ENCODE measurements around the gene FUT4. TPM values are rescaled to one million over a fixed set of nuclear protein-coding genes. Genes with fewer than 3 reads are reported as not detected.
"Not testable (repeated sequence)": the region's sequence is repeated elsewhere in the genome, so short reads cannot be mapped to it uniquely, and the experiment has no call there.

The FUT4 gene
- polyA plus RNA-seq, 1 donor = 5.8 TPM

DNA sequence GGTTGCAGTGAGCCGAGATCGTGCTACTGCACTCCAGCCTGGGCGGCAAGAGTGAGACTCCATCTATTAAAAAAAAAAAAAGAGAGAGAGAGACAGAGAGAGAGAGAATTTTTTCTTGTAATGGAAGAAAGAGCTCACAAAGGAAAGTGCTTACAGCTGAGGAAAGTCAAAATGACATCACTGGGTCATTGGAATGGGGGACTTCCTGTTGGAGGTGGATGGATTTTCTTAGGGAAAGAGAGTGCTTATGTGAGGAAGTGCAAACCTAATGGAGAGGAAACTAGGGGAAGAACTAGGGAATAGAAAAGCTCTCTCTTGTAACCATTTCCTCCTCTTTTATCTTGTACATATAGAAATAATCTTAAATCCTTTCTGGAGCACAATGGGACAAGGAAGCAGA lies 17.1 kb downstream of the FUT4 start:
- no peak for DNase-seq

DNA sequence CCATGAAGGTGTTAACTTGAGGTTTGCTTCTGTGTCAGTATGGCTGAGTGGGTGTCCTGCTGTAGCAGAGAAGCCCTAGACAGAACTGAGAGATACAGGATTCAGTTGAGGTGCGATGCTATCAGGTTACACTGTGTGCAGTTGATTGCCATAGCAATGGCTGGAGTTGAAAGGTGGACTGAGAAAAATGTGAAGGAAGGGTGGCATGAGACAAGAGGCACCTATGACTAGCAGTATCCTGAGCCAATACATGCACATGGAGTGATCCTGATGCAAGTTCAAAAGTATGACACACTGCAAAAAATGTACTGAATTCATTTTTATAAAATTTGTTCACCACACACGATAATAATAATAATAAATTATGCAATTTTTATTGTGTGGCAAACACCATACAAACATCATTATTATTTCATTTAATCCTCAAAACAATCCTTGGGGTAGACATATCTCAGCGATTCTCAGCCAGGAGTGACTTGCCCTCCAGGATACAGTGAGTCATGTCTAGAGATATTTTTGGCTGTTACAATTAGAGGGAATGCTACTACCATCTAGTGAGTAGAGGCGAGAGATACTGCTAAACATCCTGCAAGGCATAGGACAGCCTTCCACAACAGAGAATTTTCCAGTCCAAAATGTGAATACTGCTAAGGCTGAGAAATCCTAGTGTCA lies 19.6 kb downstream of the FUT4 start:
- DNase-seq = no peak

DNA sequence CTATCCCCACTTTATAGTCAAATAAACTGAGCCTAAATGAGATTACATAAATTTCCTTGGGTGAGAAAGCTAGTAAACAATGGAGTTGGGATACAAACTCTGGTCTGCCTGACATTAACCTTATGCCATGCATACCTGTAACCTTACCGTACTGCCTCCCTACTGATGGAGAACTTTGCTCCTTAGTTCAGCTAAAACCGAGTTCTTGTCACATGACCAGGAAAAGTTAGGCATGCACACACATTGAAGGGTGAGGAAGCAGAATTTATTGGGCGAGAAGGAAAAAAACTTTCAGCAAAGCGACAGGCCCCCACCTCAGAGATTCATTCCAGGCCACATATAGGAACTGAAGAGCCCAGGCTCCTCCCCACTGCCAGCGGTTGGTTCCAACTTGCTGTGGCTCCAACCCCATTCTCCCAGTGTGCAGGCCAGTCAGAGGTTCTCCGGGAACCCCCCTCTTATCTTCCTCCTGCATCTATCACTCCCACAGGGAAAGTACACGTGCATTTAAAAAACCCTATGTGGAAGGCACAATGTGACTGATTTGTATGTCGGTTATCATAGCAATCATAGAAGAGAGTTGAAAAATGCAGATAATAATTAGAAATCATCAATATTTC lies 20.2 kb downstream of the FUT4 start:
- no peak for DNase-seq

DNA sequence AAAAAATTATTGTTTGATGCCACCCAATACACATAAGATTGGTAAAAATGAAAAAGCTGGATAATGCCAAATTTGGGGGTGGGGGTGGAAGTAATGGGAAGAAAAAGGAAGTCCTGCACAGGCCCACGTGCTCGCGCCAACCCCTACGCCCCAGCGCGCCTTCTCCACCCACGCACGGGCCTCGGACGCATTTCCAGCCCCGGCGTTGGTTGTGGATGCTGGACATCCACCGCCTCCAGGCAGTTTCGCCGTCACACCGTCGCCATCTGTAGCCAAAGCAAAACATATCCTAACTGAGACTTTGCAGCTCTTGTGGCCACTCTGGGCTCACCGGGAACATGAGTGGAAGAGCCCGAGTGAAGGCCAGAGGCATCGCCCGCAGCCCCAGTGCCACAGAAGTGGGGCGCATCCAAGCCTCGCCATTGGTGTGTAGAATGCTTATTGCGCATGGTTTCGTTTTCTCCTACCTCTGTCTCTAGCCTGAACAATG lies 23.5 kb downstream of the FUT4 start, which contains the start of gene PIWIL4:
Gene PIWIL4, plus strand, starts transcription at position 188 of the 490 bp plus-strand sequence. Its CDS starts 151 bp downstream, at position 339.
- DNase-seq = no peak

DNA sequence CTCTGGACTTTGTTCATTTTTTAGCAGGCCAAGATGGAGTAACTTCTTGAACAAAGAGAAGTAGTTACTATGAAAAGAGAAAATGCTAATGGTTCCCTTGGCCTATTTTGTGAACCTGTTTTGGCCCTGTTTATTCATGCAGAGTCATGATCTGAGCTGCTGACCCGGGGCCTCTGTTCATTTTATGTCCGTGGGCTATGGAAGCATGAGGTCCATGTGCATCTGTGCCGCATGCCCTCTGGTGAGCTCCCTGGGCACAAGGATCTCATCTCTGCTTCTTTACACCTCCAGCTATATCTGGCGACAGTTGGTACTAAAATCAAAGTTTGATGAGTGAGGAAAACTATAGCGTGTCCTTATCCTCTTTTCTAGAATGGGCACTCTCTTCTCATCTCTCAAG lies 24.5 kb downstream of the FUT4 start:
- DNase-seq = no peak

DNA sequence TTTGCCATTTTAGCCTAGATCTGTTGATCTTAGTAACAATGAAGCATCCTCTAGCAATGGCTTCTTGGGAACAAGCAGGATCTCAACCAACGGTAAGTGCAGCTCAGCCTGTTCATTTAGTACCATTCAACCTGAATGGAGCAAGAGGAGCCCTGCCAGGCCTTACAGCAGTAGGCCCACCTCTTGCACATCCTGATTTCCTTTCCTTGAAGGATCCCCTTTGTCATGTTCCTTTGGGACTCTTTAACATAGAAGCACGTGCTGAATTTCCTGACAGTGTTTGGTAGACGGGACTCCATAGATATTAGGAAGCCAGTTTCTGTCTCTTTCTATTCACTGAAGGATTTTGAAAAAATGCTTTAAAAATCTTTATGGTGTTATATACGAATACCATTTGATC lies 25.0 kb downstream of the FUT4 start:
- DNase-seq = no peak

DNA sequence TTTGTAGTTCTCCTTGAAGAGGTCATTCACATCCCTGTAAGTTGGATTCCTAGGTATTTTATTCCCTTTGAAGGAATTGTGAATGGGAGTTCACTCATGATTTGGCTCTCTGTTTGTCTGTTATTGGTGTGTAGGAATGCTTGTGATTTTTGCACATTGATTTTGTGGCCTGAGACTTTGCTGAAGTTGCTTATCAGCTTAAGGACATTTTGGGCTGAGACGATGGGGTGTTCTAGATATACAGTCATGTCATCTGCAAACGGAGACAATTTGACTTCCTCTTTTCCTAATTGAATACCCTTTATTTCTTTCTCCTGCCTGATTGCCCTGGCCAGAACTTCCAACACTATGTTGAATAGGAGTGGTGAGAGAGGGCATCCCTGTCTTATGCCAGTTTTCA lies 29.3 kb downstream of the FUT4 start:
- not testable (repeated sequence) for DNase-seq

DNA sequence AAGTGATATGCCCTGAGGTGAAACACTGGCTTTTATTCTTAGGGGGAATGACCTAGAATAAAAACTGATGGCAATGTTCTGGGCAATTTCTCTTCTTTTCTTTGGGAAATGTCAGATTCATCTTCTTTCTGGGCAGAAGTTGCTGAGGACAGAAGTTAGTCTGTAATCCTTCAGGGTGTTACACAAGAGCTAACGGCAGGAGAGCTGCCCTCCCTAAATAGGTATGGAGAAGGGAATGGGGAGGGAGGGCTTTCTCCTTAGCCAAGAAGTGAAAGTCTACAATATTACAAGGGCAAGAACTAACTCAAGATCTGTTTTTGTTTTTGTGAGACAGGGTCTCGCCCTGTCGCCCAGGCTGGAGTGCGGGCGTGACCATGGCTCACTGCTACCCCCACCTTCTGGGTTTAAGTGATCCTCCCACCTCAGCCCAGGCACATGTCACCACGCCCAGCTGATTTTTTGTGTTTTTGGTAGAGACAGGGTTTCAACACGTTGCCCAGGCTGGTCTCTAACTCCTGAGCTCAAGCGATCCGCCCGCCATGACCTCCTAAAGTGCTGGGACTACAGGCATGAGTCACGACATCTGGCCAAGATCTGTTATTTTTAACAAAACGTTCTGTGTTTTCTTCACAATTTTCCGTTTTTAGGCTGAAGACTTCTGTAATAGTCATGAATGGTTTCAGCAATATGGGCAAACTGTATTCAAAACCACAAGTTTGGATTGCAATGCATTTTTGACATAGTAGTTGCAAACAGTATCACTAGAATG lies 30.7 kb downstream of the FUT4 start:
- DNase-seq = no peak

DNA sequence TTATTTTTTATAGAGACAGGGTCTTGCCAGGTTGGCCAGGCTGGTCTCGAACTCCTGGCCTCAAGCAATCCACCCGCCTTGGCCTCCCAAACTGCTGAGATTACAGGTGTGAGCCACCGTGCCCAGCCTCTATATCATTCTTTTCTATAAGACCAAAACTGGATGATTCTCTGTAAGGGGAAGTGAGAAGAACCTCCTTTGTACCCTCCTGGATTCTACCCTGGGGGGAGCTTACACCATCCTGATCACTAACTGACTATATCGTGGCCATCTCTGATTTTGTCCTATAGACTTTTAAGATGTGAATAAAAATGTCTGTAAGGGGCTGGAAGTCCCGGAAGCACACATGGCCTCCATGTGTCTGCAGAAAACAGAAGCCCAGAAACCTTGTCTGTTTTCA lies 32.6 kb downstream of the FUT4 start:
- DNase-seq = no peak

DNA sequence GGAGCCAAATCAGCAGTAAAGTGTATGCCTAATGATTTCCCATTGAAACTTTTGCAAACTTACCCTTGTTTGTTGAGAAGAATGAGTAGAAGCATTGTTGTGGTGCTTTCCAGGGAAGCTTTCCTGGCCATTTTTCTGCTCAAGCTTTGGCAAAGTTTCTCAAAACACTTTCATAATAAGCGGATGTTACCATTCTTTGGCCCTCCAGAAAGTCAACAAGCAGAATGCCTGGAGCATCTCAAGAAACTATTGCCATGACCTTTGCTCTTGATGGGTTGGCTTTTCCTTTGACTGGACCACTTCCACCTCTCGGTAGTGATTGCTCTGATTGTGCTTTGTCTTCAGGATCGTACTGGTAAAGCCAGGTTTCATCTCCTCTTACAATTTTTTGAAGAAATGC lies 34.1 kb downstream of the FUT4 start:
- DNase-seq = no peak

DNA sequence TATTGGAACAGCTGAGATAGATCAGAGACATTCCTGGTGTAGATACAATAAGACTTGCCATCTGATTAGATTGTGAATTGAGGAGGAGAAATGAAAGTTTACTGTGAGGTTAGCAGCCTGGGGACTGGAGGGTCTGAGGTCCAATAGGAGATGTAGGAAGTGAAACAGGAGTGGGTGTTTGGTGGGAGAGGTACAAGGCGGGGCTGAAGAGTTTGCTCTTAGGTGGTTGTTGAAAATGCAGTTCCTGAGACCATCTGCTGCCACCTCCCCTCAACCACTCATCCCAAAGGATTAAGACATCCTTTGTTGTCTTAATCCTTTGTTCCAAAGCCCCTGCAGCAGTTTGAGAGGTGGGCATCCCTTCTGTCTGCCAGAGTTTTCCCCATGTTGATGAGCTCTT lies 38.2 kb downstream of the FUT4 start:
- DNase-seq = no peak

DNA sequence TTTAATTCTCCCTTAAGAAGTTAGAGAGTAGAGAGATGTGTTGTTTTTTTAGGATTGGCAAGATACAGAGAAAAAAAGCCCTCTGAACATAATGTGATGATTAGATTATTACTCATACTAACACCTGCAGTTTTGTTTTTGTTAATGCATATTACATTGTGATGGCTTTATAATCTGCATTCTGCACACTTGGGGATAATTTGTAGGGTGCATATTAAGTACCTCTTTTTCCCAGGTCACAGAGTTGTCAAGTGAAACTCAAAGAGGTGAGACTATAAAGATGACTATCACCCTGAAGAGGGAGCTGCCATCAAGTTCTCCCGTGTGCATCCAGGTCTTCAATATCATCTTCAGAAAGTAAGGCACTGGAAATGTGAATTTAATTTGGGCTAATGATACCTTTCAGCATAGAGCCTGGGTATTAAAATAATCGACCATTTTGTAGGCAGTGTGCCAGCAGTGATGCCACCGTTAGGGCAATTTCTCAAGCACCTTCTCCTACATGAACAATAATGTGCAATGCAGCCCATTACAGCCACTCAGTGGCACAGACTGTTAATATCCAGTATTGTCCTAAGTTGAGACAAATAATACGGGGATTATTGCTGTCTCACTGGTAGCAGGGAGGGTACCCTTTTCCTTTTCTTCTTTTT lies 39.6 kb downstream of the FUT4 start:
- DNase-seq = no peak

DNA sequence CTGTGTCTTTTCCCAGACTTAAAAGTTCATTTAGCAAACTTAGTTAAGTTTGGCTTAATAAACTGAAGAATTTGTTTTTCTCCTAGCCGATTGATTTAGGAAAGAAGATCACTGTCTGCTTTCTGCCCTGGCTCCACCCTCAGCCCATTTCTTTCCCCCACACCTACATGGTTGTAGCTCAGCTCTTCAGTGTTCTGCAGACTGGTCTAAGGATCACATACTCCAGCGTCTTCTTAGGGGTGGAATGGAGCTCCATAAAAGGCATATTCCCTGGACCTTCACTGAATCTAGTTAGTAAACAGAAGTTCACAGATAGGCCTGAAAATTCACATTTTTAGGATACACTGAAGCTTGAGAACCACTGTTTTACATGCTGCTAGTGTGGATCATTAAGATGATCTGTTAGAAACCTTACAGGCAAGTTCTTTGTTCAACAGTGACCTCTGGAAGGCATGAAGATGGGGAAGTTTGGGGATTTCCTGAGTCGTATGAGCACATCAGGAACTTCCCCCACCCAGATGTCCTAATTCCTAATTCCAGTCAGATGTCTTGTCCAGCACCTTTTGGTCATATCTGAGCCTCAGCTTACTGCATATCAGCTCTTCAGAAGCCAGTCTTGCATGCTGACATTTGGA lies 40.3 kb downstream of the FUT4 start:
- no peak for DNase-seq

DNA sequence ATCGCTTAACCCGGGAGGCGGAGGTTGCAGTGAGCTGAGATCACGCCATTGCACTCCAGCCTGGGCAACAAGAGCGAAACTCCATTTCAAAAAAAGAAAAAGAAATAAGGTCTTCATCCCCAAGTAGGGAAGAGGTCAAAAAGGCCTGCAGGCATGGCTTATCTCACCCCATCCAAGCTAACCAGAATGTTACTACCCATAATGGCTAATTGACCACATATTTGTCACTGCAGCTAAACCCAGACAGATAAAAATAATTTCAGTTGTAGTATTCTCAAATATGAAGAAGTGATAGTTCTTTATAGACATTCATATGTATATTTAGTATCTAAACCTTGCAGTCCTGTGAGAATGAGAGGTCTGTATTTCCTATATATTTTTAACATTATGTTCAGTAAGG lies 41.3 kb downstream of the FUT4 start:
- DNase-seq = no peak

DNA sequence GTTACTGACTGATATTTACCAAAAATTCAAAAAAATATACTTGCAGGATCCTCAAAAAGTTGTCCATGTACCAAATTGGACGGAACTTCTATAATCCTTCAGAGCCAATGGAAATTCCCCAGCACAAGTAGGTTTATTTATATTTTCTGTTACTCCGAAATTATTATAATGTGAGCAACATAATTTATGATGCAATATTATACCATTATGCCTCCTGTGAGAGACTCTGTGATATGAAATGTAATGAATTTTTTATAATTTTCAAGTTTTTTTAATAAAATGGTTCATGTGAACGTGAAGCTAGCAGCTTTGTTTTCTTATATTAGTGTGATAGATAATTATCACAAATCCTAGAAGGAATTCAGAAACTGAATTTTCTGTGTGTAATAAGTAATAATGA lies 41.7 kb downstream of the FUT4 start:
- no peak for DNase-seq

DNA sequence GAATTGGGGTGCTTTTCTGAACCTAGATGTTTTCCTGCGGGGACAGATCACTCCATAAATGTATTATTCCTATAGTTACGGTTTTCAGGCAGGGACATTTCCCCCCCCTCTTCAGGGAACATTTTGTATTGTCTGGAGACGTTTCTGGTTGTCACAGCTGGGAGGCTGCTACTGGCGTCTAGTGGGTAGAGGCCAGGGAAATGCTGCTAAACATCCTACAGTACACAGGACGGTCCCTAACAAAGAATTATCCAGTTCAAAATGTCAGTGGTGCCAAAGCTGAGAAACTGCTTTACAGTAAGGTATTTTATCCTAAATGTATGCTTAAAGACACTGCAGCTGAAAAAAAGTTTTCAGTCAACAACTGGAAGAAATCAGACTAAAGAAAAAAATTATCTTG lies 42.8 kb downstream of the FUT4 start:
- no peak for DNase-seq

DNA sequence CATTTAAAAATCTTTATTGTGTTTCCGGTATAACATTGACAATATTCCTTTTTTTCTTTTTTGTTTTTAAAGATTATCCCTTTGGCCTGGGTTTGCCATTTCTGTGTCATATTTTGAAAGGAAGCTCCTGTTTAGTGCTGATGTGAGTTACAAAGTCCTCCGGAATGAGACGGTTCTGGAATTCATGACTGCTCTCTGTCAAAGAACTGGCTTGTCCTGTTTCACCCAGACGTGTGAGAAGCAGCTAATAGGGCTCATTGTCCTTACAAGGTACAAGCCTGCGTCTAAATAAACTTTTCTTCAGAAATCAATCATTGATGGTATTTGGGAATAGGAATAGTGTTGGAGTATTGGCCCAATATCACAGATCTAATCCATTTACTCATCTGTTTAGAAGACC lies 43.3 kb downstream of the FUT4 start:
- no peak for DNase-seq

DNA sequence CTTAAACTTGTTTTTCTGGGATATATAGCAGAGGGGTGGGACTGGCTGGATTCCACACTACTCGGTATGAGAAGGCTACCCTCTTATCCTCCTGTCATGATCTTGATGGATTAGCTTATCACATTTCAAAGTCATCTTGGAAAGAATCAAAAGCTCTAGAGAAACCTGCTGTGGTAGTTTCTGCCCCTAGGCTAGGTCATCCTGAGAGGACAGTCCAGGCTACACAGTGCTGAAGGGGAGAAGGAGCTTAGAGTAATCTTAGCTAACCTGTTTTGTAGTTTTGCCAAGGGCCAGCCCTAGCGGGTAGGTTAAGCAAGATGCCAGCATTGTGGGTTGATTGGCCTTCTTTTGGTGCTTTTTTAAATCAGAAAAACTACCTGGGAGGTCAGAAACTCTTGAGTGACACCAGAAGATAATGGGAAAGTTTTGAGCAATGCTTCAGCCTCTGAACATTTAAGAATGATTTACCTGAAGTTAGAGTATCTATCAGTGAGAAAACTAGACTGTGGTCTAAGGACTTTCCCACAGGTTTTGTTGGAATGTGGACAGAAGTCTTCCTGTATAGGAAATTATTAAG lies 44.7 kb downstream of the FUT4 start:
- DNase-seq = peak; percentile 30

DNA sequence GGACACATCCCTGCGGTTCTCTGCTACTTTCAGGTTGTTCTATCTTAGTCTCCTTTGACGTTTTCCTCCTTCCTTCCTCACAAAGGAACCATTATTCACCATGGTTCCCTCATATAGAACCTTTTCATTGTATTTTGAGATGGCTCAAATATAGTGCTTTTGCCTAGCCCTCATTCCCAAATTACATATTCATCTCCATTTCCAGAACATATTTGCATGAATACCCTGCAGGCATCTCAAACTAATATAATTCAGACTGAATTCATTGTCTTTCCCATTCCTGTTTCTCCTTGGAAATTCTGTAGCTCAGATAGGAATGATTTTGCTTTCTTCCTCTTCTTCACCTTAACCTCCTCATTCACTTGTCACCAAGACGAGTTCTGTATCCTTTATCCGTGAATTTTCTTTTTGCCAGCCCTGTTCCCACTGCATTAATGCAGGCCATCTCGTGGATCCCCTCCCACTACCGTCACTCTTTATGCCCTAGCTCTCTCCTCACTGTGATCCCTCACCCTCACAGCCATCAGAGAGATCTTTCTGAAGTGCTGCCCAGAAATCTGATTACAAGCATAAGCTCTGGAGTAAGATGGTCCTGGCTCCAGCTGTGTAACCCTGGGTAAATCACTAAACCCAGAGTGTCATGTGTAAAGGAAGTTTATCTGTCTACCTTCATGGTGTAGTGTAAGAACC lies 46.8 kb downstream of the FUT4 start:
- DNase-seq = no peak

DNA sequence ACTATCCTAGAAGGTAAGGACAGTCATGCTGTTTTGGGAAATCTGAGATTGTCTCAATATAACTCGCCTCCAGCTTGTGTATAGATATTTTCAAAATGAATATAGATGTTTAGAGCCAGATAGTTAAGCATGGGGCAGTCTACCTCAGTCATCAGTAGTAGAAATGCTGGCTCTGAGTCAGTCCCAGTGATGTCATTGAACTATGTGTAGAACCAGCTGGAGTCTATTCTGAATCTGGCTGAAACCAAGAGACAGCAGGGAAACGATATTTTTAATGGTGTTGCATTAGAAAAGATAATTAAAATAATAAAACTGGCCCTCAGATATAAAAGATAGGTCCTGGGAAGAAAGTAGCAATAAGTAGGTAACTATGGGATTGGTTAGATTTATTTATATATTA lies 49.3 kb downstream of the FUT4 start:
- DNase-seq = no peak

DNA sequence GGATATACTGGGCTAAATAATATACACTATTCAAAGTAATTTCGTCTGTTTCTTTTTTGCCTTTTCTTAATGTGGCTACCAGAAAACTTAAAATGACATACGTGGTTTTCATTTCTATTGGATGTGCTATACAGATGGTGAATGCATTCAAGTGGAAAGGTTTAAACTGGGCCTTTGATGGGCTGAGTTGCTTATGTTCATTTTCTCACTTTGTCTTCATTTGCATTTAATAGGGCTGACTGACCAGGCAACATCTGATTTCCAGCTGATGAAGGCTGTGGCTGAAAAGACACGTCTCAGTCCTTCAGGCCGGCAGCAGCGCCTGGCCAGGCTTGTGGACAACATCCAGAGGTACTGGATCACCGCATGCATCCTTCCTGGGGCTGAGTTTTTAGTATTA lies 51.4 kb downstream of the FUT4 start:
- DNase-seq = no peak

Data from left kidney (tissue), 2 donors.